ENCODE measurements around the gene PRR5L. TPM values are rescaled to one million over a fixed set of nuclear protein-coding genes. Genes with fewer than 3 reads are reported as not detected.
"Not testable (repeated sequence)": the region's sequence is repeated elsewhere in the genome, so short reads cannot be mapped to it uniquely, and the experiment has no call there.

The PRR5L gene
- polyA plus RNA-seq, 4 donors = 5.6 to 62.2 (median 10.4) TPM

DNA sequence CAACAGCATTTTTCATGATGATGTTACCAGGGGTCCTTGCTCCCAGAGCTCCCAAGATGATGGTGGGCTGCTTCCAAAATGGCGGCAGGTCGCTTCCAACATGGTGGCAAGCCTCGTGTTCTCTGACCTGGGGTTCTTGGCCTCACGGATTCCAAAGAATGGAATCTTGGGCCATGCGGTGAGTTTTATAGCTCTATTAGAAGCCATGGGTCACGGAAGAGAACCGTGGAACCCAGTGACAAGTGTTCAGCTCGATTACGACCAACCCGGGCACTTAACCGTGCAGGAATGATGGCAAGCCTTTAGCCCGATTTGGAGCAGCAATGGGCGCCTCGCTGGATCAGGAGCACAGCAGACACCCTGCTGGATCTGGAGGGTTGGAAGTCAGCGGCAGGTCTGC, 28.9 kb downstream of the PRR5L start:
- not testable (repeated sequence) for H3K27me3 ChIP-seq (ENCODE audit: control insufficient read depth in 3 of 3, insufficient read depth in 3 of 3, low read length in 3 of 3); FAIRE-seq; H3K9me3 ChIP-seq (ENCODE audit: control insufficient read depth in 2 of 2, insufficient read depth in 1 of 2, low read depth in 1 of 2, low read length in 1 of 2); H3K36me3 ChIP-seq (ENCODE audit: control insufficient read depth in 3 of 3, insufficient read depth in 2 of 3, low read depth in 1 of 3, low read length in 3 of 3); H3K4me3 ChIP-seq (ENCODE audit: low read depth in 1 of 3, low read length in 3 of 3); DNase-seq; H3K27ac ChIP-seq (ENCODE audit: low read depth in 1 of 3, low read length in 2 of 3)
- 94 to 96% (median 95%) methylated on average over 15 of the region's 15 CpGs for WGBS, 3 donors
- peaks cover 0 to 25% (median 0%) of the 10 kb centered on the region in 3 donors for H3K4me1 ChIP-seq (ENCODE audit: control insufficient read depth in 3 of 3, insufficient read depth in 2 of 3, low read depth in 1 of 3, low read length in 2 of 3)

DNA sequence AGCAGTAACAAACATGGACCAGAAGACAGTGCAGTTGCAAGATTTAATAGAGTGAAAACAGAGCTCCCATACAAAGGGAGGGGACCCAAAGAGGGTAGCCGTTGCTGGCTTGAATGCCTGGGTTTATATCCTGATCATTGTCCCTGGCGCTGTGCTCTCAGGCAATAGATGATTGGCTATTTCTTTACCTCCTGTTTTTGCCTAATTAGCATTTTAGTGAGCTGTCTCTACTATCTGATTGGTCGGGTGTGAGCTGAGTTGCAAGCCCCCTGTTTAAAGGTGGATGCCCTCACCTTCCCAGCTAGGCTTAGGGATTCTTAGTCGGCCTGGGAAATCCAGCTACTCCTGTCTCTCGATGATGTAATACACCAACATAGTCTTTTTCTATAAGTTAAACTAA, 29.3 kb downstream of the PRR5L start:
- not testable (repeated sequence) for FAIRE-seq; H3K27ac ChIP-seq (ENCODE audit: low read depth in 1 of 3, low read length in 2 of 3); H3K4me3 ChIP-seq (ENCODE audit: low read depth in 1 of 3, low read length in 3 of 3); H3K27me3 ChIP-seq (ENCODE audit: control insufficient read depth in 3 of 3, insufficient read depth in 3 of 3, low read length in 3 of 3); H3K36me3 ChIP-seq (ENCODE audit: control insufficient read depth in 3 of 3, insufficient read depth in 2 of 3, low read depth in 1 of 3, low read length in 3 of 3); H3K9me3 ChIP-seq (ENCODE audit: control insufficient read depth in 2 of 2, insufficient read depth in 1 of 2, low read depth in 1 of 2, low read length in 1 of 2); DNase-seq
- whole genome bisulfite sequencing, 3 donors = 90 to 94% (median 92%) methylated on average over 5 of the region's 5 CpGs
- H3K4me1 ChIP-seq (ENCODE audit: control insufficient read depth in 3 of 3, insufficient read depth in 2 of 3, low read depth in 1 of 3, low read length in 2 of 3) = peaks cover 0 to 24% (median 0%) of the 10 kb centered on the region in 3 donors

DNA sequence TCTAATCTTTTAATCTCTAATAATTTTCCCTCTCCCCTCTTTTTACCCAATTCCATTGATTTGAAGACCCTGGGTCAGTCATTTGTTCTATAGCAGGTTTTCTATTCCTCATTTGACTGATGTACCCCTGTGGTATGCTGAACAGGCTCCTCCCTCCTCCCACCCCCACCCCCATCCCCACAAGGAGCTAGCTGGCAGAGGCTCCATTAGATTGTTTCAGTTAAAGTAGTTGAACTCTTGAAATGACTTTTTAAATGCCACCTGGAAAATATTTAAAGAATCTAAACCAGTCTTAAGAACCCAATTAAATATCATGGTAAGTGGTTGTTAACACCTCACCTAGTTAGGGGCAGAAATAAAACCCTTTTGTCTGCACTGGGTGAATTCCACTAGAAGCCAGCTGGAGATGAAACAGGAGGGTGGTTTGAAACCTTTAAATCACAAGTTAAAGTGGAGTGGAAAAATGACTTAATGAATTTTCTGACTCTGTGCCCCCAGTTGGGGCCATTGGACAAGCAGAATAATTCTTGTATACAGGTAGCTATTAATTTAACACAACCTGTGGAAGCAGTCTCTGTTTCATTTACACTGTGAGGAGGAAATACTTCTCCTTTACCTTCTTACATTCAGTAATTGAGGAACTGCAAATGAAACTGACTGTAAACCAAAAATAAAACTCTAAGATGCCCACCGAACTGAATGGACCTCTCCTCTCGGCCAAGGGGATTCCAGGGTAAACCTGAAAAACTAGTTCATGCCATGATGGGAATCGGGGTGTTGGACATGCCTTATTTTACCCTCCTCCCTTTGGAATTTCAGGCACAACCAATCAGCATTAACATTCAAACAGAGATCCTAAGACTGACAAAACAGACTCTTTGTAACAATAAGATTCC, 30.7 kb downstream of the PRR5L start:
- no peaks in the 10 kb centered on the region for H3K36me3 ChIP-seq (ENCODE audit: control insufficient read depth in 3 of 3, insufficient read depth in 2 of 3, low read depth in 1 of 3, low read length in 3 of 3)
- H3K4me3 ChIP-seq (ENCODE audit: low read depth in 1 of 3, low read length in 3 of 3) = no peak overlapping the region
- 56 to 68% (median 67%) methylated on average over 3 of the region's 3 CpGs for WGBS, 3 donors
- FAIRE-seq (no peak), DNase-seq (no peak)
- no peaks in the 10 kb centered on the region for H3K27me3 ChIP-seq (ENCODE audit: control insufficient read depth in 3 of 3, insufficient read depth in 3 of 3, low read length in 3 of 3)
- H3K9me3 ChIP-seq (ENCODE audit: control insufficient read depth in 2 of 2, insufficient read depth in 1 of 2, low read depth in 1 of 2, low read length in 1 of 2) = peaks cover 0 to 6% of the 10 kb centered on the region in 2 donors
- H3K4me1 ChIP-seq (ENCODE audit: control insufficient read depth in 3 of 3, insufficient read depth in 2 of 3, low read depth in 1 of 3, low read length in 2 of 3) = peaks cover 0 to 23% (median 0%) of the 10 kb centered on the region in 3 donors
- peak overlapping the region in 1 of 3 donors; percentile 54 for H3K27ac ChIP-seq (ENCODE audit: low read depth in 1 of 3, low read length in 2 of 3)

DNA sequence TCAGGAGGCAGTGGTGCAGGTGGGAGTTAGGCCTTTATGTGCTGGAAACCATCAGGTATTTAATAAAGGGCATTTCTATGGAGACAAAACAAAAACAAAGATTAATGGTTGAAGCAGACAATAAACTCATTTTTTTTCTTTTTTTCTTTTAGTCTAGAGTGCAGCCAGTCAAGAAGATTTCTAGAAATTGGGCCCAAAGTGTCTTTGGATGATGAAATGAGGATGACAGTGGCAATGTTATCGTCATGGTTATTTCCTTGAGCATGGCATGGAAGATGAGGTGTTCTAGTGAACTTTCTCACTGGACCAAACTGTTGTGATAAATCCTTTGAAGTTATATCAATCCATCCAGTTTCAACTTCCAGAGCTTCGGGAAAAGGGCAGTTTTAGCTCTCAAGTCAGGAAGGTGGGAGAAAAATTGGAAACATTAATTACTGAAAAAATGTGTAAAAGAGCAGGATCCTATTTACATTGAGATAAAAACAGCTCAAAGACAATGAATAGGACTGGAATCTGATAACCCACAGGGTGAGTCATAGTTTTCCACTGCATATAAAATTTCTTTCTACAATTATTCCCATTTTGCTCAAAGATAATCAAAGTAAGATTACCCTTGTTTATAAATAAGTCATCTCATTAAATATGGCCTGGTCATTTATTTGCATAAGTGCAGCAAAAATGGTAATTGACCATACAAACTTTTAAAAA, 33.0 kb downstream of the PRR5L start:
- DNase-seq = no peak

DNA sequence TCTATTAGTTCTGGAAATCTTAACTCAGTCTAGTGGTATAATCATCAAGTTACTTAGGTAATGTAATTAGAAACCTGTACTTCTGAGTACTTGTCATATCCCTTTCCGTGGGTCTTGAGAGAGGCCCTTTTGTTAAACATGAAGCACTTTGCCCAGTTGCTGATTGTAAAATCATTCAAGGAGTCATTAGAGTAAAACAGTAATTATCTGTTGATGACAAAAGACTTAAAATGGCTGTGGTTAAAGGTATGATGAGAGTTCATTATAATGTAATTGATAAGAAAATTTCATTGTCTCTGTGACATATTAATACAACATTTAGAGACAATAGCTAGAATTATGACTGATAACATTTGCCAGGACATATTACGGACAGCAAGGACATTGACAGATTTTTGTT, 34.3 kb downstream of the PRR5L start:
- no peak overlapping the region for H3K4me3 ChIP-seq (ENCODE audit: low read depth in 1 of 3, low read length in 3 of 3)
- 26 to 66% (median 39%) methylated on average over 2 of the region's 2 CpGs for WGBS, 3 donors
- peaks cover 0 to 23% (median 0%) of the 10 kb centered on the region in 3 donors for H3K4me1 ChIP-seq (ENCODE audit: control insufficient read depth in 3 of 3, insufficient read depth in 2 of 3, low read depth in 1 of 3, low read length in 2 of 3)
- DNase-seq (peak; percentile 20 to 64), FAIRE-seq (no peak)
- no peaks in the 10 kb centered on the region for H3K27me3 ChIP-seq (ENCODE audit: control insufficient read depth in 3 of 3, insufficient read depth in 3 of 3, low read length in 3 of 3)
- no peaks in the 10 kb centered on the region for H3K36me3 ChIP-seq (ENCODE audit: control insufficient read depth in 3 of 3, insufficient read depth in 2 of 3, low read depth in 1 of 3, low read length in 3 of 3)
- H3K9me3 ChIP-seq (ENCODE audit: control insufficient read depth in 2 of 2, insufficient read depth in 1 of 2, low read depth in 1 of 2, low read length in 1 of 2) = peaks cover 0 to 6% of the 10 kb centered on the region in 2 donors
- H3K27ac ChIP-seq (ENCODE audit: low read depth in 1 of 3, low read length in 2 of 3) = peak overlapping the region in 1 of 3 donors; percentile 7

More for the DNA sequence above, 33.0 kb downstream of the PRR5L start:
- FAIRE-seq = no peak
- Histone ChIP-seq H3K4me3 (ENCODE audit: low read depth in 1 of 3, low read length in 3 of 3) (no peak overlapping the region), H3K27me3 (ENCODE audit: control insufficient read depth in 3 of 3, insufficient read depth in 3 of 3, low read length in 3 of 3) (no peaks in the 10 kb centered on the region), H3K27ac (ENCODE audit: low read depth in 1 of 3, low read length in 2 of 3) (no peak overlapping the region), H3K36me3 (ENCODE audit: control insufficient read depth in 3 of 3, insufficient read depth in 2 of 3, low read depth in 1 of 3, low read length in 3 of 3) (no peaks in the 10 kb centered on the region), H3K9me3 (ENCODE audit: control insufficient read depth in 2 of 2, insufficient read depth in 1 of 2, low read depth in 1 of 2, low read length in 1 of 2) (peaks cover 0 to 6% of the 10 kb centered on the region in 2 donors), H3K4me1 (ENCODE audit: control insufficient read depth in 3 of 3, insufficient read depth in 2 of 3, low read depth in 1 of 3, low read length in 2 of 3) (peaks cover 0 to 23% (median 0%) of the 10 kb centered on the region in 3 donors)
- 61 to 77% (median 61%) methylated on average over 2 of the region's 2 CpGs for WGBS, 3 donors

DNA sequence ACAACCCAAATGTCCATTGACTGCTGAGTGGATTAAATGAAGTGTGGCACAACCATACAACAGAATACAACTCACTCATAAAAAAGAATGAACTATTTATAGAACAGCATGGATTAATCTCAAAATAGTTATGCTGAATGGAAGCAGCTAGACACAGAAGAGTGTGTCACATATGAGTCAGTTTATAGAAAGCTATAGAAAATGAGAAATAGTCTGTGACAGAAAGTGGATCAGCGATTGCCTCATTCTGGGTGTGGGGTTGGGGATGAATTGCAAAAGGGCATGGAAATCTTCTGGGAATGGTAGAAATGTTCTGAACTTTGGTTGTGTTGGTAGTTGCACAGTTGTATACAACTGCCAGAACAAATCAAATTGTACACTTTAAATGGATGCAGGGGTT, 37.4 kb downstream of the PRR5L start:
- Histone ChIP-seq H3K36me3 (ENCODE audit: control insufficient read depth in 3 of 3, insufficient read depth in 2 of 3, low read depth in 1 of 3, low read length in 3 of 3) (no peaks in the 10 kb centered on the region), H3K4me1 (ENCODE audit: control insufficient read depth in 3 of 3, insufficient read depth in 2 of 3, low read depth in 1 of 3, low read length in 2 of 3) (peaks cover 0 to 7% (median 0%) of the 10 kb centered on the region in 3 donors), H3K27me3 (ENCODE audit: control insufficient read depth in 3 of 3, insufficient read depth in 3 of 3, low read length in 3 of 3) (no peaks in the 10 kb centered on the region), H3K4me3 (ENCODE audit: low read depth in 1 of 3, low read length in 3 of 3) (no peak overlapping the region), H3K9me3 (ENCODE audit: control insufficient read depth in 2 of 2, insufficient read depth in 1 of 2, low read depth in 1 of 2, low read length in 1 of 2) (peaks cover 0 to 4% of the 10 kb centered on the region in 2 donors), H3K27ac (ENCODE audit: low read depth in 1 of 3, low read length in 2 of 3) (no peak overlapping the region)
- FAIRE-seq (no peak), DNase-seq (no peak)
- 89 to 96% (median 94%) methylated on average over 1 of the region's 1 CpG for WGBS, 3 donors

DNA sequence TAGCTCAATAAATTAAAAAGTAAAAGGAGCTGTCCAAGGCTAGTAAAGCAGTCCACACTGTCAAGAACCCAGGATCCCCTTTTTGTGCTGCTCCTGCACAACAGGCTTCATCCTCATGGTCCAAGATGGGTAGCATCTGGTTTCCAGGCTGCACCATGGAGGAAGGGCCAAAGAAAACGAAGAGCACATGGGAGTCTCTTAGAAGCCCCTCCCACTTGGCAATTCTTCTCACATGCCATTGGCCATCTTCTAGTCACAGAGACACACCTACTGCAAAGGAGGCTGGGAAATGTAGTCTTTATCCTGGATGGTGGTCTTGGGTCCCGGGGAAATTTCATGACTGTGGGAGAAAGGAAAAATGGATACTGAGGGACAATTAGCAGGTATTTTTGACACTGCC, 37.8 kb downstream of the PRR5L start:
- WGBS, 3 donors = 68 to 79% (median 77%) methylated on average over 2 of the region's 2 CpGs
- no peak for FAIRE-seq
- no peak for DNase-seq
- Histone ChIP-seq H3K9me3 (ENCODE audit: control insufficient read depth in 2 of 2, insufficient read depth in 1 of 2, low read depth in 1 of 2, low read length in 1 of 2) (no peaks in the 10 kb centered on the region), H3K27me3 (ENCODE audit: control insufficient read depth in 3 of 3, insufficient read depth in 3 of 3, low read length in 3 of 3) (no peaks in the 10 kb centered on the region), H3K36me3 (ENCODE audit: control insufficient read depth in 3 of 3, insufficient read depth in 2 of 3, low read depth in 1 of 3, low read length in 3 of 3) (no peaks in the 10 kb centered on the region), H3K4me3 (ENCODE audit: low read depth in 1 of 3, low read length in 3 of 3) (no peak overlapping the region), H3K27ac (ENCODE audit: low read depth in 1 of 3, low read length in 2 of 3) (no peak overlapping the region), H3K4me1 (ENCODE audit: control insufficient read depth in 3 of 3, insufficient read depth in 2 of 3, low read depth in 1 of 3, low read length in 2 of 3) (peaks cover 0 to 3% (median 0%) of the 10 kb centered on the region in 3 donors)

DNA sequence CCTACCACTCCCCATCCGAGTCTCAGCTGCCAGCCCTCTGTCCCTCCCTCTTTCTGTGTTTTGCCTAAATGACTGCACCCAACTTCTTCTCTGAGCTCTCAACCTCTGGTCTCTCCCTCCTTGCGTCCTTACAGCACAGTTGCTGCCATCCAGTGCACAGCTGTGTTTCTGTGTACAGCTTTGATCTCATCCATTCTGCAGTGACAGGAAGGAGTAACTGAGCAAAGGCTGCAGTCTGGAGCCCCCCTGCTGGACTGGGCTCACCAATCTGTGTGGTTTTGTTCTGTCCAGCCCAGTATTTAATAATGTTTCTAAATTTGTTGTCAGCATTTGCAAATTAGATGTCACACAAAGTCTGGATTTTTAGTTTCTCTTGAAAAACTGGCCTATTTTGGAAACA, 43.8 kb downstream of the PRR5L start:
- no peak overlapping the region for H3K4me3 ChIP-seq (ENCODE audit: low read depth in 1 of 3, low read length in 3 of 3)
- WGBS, 3 donors = 84 to 87% (median 84%) methylated on average over 2 of the region's 2 CpGs
- H3K4me1 ChIP-seq (ENCODE audit: control insufficient read depth in 3 of 3, insufficient read depth in 2 of 3, low read depth in 1 of 3, low read length in 2 of 3) = peaks cover 0 to 15% (median 0%) of the 10 kb centered on the region in 3 donors
- no peaks in the 10 kb centered on the region for H3K27me3 ChIP-seq (ENCODE audit: control insufficient read depth in 3 of 3, insufficient read depth in 3 of 3, low read length in 3 of 3)
- H3K9me3 ChIP-seq (ENCODE audit: control insufficient read depth in 2 of 2, insufficient read depth in 1 of 2, low read depth in 1 of 2, low read length in 1 of 2) = no peaks in the 10 kb centered on the region
- no peaks in the 10 kb centered on the region for H3K36me3 ChIP-seq (ENCODE audit: control insufficient read depth in 3 of 3, insufficient read depth in 2 of 3, low read depth in 1 of 3, low read length in 3 of 3)
- no peak for DNase-seq
- no peak for FAIRE-seq
- H3K27ac ChIP-seq (ENCODE audit: low read depth in 1 of 3, low read length in 2 of 3) = no peak overlapping the region
